ENCODE measurements around the gene MBD5.

- TF ChIP-seq CTCF (IDR thresholded peaks at IDR 0.05) (no peak), ZFX (IDR thresholded peaks at IDR 0.05; ENCODE audit: borderline replicate concordance) (no peak)
Observed at GRCh38 chr2:148524519-148524919, 503.6 kb downstream of the MBD5 start.
